Stimulated activated CD8-positive, alpha-beta memory T cell treated with anti-CD3 and anti-CD28 coated beads, Interleukin-2, amount 100 ng/mL, for 48 hours (primary cell): Measurements from ENCODE around the gene PTPRN2.
A peak's percentile ranks its signal among the peaks of the same experiment; 100 is the strongest.
"Not testable (repeated sequence)": the region's sequence is repeated elsewhere in the genome, so short reads cannot be mapped to it uniquely, and the experiment has no call there.

ENCODE experiments used
- DNase-seq, 2 donors: peaks; one replicate each; pipeline ENCODE4 v3.0.0-alpha.2; 2020; ENCODE audit warnings: low read depth in 2 of 2

Gene PTPRN2

DNA sequence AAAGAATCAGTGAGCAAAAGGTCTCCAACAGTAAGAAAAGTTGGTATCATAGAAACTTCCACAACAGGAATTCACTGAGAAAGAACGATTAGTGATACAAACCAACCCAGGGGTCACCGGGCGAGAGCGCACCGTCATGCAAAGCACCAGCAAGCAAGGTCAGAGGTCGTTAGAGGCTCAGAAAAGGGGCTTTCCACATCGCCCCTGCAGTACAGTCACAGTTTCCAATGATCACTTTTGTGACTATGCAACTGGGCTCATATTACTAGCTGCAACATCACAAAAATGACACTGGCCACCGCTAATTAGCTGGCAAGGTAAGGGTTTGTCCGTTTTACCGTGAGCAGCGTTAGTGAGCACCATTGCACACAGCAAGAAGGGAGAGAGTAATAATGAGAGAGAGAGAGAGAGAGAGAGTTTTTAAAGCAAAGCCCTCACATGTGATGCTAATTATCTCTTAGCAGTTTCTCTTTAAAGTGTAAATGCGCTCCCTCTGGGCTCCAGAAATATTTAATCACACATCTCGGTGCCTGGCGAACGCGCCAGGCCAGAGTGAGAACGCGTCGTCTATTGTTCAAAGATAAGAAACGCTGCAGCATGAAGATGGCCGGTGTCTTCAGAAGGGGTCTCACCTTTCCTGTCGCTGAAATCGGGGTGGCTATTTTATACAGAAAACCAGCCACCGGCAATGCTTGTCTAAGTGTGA is 1013.4 kb downstream of the PTPRN2 start:
- DNase-seq = no peak

DNA sequence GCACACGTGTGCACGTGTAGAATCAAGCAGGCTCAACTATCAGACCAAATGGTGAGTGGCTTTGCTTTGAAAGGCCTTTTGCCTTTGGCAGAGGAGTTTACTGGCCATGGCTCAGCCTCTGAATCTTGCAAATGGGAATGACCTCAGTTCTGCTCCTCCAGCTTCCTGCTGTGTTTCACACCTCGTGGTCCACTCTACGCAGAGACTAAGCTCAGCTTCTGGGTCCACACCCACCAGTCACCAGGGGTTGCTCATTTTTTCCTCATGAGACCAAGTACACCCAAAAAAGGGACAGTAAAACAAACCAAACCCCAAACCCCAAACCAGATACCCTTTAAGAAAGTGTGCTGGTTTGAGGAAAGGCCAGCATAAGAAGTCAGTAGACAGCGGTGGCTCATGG is 1014.4 kb downstream of the PTPRN2 start:
- DNase-seq = no peak

DNA sequence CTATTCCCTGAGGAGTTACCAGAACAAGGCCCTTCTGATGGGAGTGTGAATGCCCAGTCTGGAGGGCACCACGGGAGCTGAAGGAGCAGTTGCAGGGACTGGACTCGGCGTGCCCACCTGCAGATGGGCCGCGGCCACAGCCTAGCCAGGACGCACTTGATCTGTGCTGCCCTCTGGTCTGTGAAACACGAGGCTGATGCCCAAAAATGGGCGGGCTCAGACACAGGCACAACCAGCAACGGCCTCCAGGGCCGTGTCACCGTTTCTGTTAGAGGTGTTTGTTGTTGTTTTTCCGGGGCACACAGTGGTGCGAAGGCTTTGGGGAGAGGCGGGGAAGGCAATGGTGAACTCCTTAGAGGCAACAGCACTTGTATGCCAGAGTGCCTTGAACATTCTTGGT is 1015.0 kb downstream of the PTPRN2 start:
- DNase-seq = no peak

DNA sequence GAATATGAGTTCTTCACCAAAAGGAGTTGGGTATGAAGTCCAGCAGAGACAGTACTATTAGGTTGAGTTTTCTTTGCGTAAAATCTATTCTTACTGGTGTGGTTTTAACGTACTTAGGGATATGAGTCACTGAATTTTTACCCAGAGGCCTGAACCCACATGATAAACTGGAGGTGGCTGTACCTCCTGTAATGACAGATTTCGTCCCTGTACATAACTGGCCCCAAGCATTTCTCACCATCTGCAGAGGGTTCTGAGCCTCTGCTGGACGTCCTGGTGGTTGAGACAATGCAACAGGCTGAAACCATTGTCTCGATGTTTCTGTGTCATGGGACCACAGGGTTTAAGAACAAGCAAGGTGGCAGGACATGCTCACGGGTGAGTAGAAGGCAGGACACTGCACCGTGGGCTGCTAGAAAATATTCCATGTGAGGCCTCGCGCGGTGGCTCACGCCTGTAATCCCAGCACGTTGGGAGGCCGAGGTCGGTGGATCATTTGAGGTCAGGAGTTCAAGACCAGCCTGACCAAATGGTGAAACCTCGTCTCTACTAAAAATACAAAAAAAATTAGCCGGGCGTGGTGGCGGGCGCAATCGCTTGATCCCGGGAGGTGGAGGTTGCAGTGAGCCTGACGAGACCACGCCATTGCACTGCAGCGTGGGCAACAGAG is 1017.0 kb downstream of the PTPRN2 start:
- no peak for DNase-seq

DNA sequence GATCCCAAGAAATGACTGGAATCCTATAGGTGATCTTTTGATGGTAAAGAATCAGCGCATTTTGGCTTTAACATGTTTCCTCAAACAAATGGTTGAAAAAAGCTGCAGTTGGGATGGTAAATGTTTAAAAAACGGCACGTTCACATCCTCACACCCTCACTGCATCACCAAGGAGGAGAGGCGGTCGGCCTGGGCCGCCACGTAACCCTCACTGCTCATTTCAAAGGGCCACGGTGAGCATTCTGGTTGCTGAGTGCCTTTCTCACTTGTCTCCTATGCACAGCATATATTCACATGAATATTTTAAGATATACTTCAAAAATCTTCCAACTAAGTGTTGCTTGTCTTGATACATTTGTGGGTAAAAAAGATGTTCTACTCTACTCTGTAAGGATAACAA is 1017.7 kb downstream of the PTPRN2 start:
- DNase-seq = no peak

DNA sequence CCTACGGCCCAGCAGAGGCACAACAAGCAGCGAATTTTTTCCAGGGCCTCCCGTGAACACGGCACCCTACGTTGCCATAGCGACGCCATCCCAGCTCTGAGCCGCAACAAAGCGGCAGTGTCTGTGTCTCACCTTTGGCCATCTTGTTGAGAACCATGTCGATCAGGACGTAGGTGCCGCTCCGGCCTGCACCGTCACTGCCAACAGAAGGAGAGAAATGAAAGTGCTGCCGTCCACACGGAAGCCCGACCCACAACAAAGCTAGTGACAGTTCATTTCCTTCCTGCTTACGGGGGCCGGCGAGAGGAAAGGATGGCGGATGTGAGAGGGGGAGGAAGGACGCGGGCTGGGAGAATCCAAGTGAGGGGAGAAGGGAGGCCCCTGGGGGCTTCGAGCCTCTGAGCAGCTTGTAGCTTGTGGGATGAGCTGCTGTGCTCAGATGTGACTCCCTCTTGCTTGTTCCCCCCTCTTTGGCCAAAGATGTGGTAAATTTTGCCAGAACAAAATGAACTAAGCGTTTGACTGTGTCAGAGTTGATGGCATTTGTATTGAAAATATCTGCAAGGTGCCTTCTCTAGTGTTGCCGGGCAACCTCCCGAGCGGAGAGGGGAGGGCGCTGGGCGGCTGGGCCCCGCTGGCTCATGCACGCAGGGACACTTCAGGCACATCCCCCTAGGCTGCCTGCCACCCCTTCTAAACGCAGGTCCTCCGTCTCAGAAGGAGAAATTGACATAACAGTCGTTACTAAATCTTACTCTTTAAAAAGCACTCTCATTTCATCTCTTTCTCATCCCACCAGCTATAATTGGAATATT is 1018.6 kb downstream of the PTPRN2 start:
- peak; percentile 18 to 24 for DNase-seq

DNA sequence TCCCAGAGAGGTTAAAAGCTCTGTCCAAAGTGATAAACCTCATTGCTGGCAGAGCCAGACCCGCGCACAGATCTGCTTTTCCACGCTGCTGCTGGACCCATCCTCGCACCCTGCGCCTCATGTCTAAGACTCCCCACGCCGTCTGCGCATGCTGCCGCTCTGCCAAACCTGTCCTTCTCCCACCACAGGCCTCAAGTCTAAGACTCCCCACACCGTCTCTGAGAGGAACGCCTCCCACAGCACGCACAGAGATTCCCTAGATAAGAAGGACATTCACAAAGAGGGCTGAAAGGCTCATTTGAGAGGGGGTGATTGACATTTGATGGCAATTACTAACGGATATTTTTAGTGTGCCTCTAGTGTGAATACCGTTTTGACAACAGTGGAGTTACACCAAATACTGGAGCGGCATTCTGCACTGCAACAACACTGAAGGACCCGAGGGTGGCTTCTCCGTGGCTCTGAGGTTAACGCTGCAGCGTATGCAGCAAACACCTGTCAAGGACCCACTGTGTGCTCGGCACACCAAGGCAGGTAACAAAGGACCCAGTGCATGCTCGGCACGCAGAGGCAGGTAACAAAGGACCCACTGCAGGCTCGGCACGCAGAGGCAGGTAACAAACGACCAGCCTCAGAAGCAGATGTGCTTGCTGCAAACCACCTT is 1019.4 kb downstream of the PTPRN2 start:
- no peak for DNase-seq

DNA sequence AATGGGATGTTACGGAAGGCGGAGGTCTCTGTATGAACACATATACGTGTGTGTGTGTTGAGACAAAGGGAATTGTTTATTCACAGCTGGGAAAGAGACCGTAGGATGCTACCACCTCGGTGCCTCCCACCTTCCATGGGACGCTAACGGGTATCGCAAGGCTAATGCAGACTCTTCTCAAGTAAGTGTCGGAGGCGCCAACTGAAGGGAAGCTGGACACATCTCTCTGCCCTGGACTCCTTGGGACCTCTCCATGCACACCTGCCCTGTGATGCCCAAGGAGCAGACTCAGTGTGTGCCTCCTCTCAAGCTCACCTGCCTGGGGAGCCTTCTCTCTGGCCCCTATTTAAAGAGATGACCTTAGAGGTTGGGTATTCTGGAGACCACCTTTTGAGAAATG is 1020.0 kb downstream of the PTPRN2 start:
- DNase-seq = no peak

DNA sequence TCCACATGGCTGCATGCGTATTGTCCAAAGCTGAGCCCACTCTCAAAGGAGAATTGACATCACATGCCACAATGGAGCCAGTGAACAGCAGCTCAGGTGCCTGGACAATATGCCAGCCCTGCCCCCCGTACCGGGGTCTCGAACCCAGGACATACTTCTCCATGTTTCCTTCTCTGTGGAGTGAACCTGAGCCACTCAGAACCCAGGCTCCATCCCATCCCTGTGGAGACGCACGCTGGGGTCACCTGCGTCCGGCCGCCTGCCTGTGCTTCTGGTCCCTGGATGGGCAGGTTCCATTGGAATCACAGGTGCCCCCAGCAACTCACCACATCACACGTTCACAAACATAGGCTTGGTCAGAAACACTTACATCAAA is 1021.0 kb downstream of the PTPRN2 start:
- no peak for DNase-seq

DNA sequence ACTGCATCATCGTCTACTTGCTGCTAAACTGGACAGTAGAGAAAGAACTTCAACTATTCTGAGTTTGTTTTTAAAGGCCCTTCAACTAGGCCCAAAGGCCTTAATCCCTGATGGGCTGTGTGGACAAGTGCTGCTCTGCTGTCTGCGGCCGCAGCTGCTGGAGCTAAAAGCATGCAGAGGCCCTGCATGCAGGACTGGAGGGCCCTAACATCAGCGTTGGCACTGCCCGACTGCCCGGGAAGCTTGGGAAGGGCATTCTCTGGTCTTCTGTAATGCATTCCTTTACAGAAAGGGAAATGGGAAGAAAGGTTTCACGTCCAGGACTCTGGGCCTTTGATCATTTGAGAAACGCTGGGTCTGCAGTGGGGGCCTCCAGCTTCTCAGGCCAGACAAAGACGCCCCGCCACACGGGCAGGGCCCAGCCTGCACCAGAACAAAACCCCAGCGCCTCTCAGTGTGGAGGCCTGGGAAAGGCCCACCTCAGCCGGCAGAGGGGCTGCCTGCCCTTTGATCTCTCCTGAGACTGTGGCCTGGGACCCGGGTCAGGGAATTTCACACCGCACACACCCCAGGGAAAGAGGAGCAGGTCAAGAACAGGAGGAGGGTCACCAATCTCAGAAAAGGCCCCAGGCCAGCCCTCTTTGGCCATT is 1021.5 kb downstream of the PTPRN2 start:
- DNase-seq = no peak

DNA sequence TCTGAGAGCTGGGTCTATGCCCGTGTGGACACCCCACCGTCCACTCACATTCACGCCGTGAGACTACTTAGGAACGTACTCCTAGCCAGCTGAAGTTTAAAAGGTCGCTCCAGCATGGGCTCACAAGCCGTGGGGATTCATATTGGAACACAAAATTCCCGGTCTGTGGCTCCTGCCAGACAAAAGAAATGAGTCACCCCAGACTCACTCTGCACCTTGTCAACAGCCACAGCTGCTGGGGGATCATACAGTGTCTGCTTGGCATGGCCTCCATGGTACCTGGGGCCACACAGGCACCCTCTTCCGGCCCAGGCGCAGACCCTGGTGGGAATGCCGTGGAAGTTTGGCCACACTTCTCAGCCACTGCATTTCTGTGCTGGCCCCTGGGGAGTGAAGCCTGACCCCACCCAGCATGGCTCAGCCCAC is 1022.4 kb downstream of the PTPRN2 start:
- no peak for DNase-seq

DNA sequence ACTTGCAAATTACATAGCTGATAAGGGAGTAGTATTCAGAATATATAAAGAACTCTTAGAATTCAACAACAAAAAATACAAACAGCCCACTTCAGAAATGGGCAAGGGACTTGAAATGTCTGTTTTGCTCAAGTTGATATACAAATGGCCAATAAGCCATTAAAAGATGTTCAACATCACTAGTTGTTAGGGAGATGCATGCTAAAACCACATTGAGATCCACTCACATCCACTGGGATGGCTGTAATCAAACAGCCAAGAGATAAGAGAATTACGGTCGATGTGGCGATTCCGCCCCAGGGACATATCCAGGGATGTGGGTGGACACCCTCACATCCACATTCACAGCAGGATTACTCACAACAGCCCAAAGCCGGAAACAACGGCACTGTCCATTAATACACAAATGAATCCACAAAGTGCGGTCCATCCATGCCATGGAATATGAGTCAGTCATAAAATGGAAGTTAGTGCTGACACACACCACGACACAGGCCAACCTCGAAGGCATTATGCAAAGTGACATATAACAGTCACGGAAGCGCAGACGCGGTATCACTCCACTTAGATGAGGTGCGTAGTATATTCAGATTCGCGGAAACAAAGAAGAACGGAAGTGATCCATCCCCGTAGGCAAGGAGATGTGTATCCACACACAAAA is 1023.0 kb downstream of the PTPRN2 start:
- no peak for DNase-seq

DNA sequence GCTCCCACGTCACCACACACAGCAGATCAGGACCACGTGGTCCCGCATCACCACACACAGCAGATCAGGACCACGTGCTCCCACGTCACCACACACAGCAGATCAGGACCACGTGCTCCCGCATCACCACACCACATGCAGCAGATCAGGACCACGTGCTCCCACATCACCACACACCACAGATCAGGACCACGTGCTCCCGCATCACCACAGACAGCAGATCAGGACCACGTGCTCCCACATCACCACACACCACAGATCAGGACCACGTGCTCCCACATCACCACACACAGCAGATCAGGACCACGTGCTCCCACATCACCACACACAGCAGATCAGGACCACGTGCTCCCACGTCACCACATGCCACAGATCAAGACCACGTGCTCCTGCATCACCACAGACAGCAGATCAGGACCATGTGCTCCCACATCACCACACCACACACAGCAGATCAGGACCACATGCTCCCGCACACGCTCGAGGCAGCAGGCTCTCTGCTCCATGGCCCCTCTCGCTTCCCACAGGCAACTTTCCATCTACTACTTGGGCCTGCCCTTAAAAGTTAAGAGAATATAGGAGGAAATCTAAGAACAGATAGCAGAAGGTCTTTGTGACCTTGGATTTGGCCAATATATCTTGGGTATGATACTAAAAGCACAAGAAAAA is 1024.0 kb downstream of the PTPRN2 start:
- DNase-seq = not testable (repeated sequence)

DNA sequence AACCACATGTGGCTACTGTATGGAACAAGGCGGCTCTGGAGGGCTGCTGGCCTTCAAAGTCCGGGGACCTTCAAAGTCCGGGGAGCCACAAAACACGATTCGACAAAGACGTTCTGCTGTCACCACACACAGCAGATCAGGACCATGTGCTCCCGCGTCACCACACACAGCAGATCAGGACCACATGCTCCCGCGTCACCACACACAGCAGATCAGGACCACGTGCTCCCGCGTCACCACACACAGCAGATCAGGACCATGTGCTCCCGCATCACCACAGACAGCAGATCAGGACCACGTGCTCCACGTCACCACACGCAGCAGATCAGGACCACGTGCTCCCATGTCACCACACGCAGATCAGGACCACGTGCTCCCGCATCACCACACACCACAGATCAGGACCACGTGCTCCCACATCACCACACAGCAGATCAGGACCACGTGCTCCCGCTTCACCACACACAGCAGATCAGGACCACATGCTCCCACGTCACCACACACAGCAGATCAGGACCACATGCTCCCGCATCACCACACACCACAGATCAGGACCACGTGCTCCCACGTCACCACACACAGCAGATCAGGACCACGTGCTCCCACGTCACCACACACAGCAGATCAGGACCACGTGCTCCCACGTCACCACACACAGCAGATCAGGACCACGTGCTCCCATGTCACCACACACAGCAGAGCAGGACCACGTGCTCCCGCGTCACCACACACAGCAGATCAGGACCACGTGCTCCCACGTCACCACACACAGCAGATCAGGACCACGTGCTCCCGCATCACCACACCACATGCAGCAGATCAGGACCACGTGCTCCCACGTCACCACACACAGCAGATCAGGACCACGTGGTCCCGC is 1024.9 kb downstream of the PTPRN2 start:
- DNase-seq = not testable (repeated sequence)

DNA sequence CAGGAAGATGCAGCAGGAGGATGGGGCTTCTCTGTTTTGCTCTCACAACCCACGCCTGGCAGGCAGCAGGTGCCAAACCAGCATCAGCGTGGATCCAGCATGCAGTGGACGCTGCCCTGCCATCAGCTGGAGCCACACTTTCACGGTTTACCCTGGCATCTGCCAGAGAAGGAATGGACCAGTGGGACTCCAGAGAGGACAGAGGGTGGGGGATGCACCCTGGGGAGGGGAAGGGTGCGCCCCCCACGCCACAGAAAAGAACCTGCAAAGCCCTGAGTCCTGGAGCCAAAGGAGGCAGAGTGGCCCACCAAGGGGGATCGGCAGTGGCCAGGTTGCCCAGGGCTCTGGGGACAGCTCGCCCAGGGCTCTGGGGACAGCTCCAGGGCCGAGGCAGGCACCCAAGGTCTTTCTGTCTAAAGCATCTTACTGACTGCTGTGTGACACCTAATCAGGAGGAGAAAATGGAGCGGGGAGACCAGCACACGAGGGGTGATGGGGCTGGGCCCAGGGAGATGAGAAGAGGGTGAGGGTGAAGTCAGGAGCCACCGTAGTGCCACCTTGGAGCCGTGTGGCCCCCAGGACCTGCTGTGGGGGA is 1025.7 kb downstream of the PTPRN2 start:
- DNase-seq = no peak

DNA sequence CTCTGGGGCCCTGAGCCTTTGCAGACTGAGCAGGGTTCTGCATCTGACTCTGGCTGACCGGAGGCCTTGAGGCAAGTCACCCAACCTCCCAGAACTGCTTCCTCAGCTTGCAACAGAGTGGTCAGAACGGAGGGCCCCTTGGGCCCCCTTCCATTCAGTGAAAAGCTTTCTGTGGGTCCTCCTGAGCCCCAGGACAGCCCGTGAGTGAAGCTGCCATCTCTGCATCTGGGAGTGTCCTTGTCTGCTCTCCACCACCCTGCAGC is 1026.2 kb downstream of the PTPRN2 start:
- DNase-seq = no peak

DNA sequence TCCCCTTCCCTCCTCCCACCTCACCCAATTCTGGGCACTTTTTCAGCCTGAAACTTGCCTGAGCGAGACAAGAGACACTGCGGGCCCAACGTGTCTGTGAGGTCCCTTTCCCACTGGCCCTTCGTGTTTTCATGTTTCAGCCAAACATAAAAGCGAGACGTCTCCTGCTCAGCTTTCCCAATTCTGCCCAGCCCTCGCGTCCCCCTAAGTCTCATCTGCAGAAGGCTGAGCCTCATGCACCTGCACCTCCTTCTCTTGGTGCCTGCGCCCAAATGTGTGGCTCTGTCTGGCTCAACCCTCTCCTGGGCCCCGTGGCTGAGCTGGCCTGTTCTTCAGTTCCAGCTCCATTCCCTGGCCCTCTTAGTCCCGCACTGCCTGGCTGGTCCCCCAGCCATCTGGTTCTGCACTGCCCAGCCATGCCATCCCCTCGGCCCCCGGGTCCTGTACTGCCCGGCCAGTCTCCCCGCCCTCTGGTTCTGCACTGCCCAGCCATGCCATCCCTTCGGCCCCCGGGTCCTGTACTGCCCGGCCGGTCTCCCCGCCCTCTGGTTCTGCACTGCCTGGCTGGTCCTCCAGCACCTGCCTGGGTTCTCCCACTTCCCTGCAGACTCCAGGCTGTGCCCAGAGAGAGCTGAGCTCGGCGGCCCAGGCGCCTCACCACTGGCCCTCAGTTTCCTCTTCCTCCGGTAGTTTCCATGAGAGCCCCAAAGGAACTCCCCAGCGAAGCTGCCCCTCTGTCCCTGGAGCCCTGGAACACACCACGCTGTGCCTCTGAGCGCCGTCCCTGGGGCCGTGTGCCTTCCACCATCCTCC is 1026.7 kb downstream of the PTPRN2 start:
- DNase-seq = no peak

DNA sequence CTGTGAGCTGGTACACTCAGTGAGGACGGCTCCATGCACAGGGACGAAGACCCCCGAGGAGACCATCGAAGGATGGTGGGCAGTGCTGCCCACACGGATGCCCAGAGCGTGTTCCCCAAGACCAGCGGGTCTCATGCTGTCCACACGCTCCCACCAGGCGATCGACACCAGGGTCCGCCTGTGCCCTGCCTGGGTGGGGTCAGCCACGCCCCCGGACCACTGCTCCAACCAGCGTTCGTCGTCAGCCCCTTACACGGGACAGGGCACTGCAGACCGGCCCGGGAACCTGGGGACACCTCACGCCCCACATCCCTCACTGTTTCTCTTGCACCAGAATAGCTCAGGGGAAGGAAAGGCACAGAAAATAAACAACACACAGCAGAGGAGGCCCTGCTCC is 1027.4 kb downstream of the PTPRN2 start:
- no peak for DNase-seq
